ENCODE data around the gene NMNAT2.
A peak's percentile ranks its signal among the peaks of the same experiment; 100 is the strongest.

Gene NMNAT2

GRCh38 chr1:183330335-183330734 lies 87.8 kb downstream of the NMNAT2 start:
- peak overlapping the region; percentile 59 for H3K56ac ChIP-seq (ENCODE audit: low read length)
- whole genome bisulfite sequencing (ENCODE audit: extremely low coverage, insufficient coverage, low lambda C conversion rate): no CpG with 5 or more reads among the region's 4 CpGs
- H2BK120ac ChIP-seq (ENCODE audit: low read depth, low read length): no peak overlapping the region

DNA sequence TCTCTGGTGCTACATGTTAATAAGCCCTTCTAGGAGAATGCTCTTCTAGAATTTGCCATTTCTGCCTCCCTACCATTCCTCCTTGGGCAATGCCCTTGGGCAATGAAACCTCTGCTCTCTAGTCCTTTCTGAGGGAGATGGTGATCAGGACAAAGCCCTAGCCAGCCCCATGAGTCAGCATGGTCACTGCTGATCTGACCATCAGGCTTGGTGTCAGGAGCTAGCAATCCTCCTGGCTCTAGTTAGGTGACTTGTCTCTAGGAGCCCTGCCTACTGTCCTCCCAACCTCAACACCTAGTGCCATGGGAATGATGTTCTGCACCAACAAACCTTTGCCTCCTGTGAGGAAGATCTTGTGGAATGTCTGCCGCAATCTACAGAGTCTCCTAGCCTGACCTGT lies 89.8 kb downstream of the NMNAT2 start:
- Histone ChIP-seq H3K36me3 (ENCODE audit: control insufficient read depth, insufficient read depth, low read length) (no peaks in the 10 kb centered on the region), H2AK5ac (ENCODE audit: low read length) (peak overlapping the region; percentile 34), H3K4me1 (ENCODE audit: control insufficient read depth, low read depth, low read length) (peaks cover 11% of the 10 kb centered on the region), H3K79me2 (ENCODE audit: control insufficient read depth, insufficient read depth, low read length) (no peaks in the 10 kb centered on the region), H3K4ac (ENCODE audit: low read depth, low read length) (no peak overlapping the region), H3K79me1 (ENCODE audit: low read length) (no peaks in the 10 kb centered on the region), H3K27me3 (ENCODE audit: insufficient read depth, low read length, poor library complexity) (no peaks in the 10 kb centered on the region), H3K18ac (ENCODE audit: low read length) (no peak overlapping the region), H2BK15ac (replicated peaks; ENCODE audit: low read depth) (no peak overlapping the region), H3K27ac (ENCODE audit: low read depth, low read length) (no peak overlapping the region), H3K9ac (ENCODE audit: low read length) (no peak overlapping the region), H2BK5ac (ENCODE audit: low read length) (no peak overlapping the region), H3K23ac (ENCODE audit: low read length) (no peak overlapping the region), H4K5ac (ENCODE audit: low read length) (no peak overlapping the region), H3K4me2 (ENCODE audit: low read length) (no peak overlapping the region), H4K8ac (ENCODE audit: low read depth, low read length) (no peak overlapping the region), H3K4me3 (ENCODE audit: low read length) (no peak overlapping the region), H3K56ac (ENCODE audit: low read length) (peak overlapping the region; percentile 66), H2BK120ac (ENCODE audit: low read depth, low read length) (no peak overlapping the region)
- WGBS (ENCODE audit: extremely low coverage, insufficient coverage, low lambda C conversion rate): no CpG with 5 or more reads among the region's 1 CpG
- DNase-seq: no peak

More at GRCh38 chr1:183330335-183330734, 87.8 kb downstream of the NMNAT2 start:
- Histone ChIP-seq H3K9ac (ENCODE audit: low read length) (no peak overlapping the region), H3K4me2 (ENCODE audit: low read length) (no peak overlapping the region), H3K36me3 (ENCODE audit: control insufficient read depth, insufficient read depth, low read length) (no peaks in the 10 kb centered on the region), H4K5ac (ENCODE audit: low read length) (no peak overlapping the region), H3K4me1 (ENCODE audit: control insufficient read depth, low read depth, low read length) (peaks cover 8% of the 10 kb centered on the region), H2BK5ac (ENCODE audit: low read length) (peak overlapping the region; percentile 38), H4K8ac (ENCODE audit: low read depth, low read length) (no peak overlapping the region), H2AK5ac (ENCODE audit: low read length) (peak overlapping the region; percentile 15), H3K79me1 (ENCODE audit: low read length) (no peaks in the 10 kb centered on the region), H2BK15ac (replicated peaks; ENCODE audit: low read depth) (no peak overlapping the region), H3K79me2 (ENCODE audit: control insufficient read depth, insufficient read depth, low read length) (no peaks in the 10 kb centered on the region), H3K4ac (ENCODE audit: low read depth, low read length) (peak overlapping the region; percentile 85), H3K27ac (ENCODE audit: low read depth, low read length) (no peak overlapping the region), H3K18ac (ENCODE audit: low read length) (no peak overlapping the region), H3K27me3 (ENCODE audit: insufficient read depth, low read length, poor library complexity) (no peaks in the 10 kb centered on the region), H3K4me3 (ENCODE audit: low read length) (no peak overlapping the region), H3K23ac (ENCODE audit: low read length) (no peak overlapping the region)
- no peak for DNase-seq

DNA sequence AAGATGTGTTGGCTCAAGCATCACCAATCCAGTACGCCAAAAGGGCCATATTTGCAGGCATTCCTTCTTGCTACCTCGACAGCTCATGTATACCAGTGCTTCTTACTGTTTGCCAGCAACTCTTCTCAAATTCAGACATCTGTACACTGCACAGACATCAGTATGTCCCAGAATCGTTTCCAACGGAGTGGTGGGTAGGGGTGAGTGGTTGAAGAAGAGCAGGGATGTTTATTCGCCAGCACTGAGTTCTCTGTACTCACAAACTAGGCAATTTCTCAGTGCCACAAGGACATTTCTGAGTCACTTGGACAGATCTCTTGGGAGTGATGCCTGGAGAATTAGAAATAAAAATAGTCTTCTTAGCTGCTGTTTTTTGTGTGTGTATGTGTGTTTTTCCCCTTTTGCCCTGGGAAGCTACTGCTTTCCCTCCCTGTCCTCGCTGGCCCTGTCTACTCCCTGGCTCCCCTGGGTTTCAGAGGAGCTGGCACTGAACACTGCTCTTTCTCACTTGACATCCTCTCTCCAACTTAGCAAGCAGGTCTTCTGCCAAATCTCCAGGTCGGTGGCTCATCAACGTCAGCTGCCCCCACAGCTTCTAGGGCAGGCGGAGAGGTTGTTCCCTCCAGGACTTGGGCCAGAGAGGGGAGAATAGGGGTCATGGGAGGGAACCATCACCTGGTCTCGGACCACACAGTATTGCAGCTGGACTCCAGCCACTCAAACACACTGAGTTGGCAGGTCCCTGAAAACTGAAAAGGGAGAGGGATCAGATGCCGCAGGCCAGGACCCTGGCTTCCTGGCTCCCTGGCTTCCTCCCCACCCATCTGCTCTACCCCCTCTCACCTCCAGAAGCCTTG lies 90.5 kb downstream of the NMNAT2 start:
- Histone ChIP-seq H3K27ac (ENCODE audit: low read depth, low read length) (no peak overlapping the region), H3K27me3 (ENCODE audit: insufficient read depth, low read length, poor library complexity) (no peaks in the 10 kb centered on the region), H2BK15ac (replicated peaks; ENCODE audit: low read depth) (no peak overlapping the region), H3K9ac (ENCODE audit: low read length) (no peak overlapping the region), H2BK120ac (ENCODE audit: low read depth, low read length) (no peak overlapping the region), H3K4me3 (ENCODE audit: low read length) (no peak overlapping the region), H3K4me1 (ENCODE audit: control insufficient read depth, low read depth, low read length) (peaks cover 11% of the 10 kb centered on the region), H3K4me2 (ENCODE audit: low read length) (no peak overlapping the region), H3K56ac (ENCODE audit: low read length) (peak overlapping the region; percentile 17), H3K4ac (ENCODE audit: low read depth, low read length) (peak overlapping the region; percentile 38), H3K79me2 (ENCODE audit: control insufficient read depth, insufficient read depth, low read length) (no peaks in the 10 kb centered on the region), H3K36me3 (ENCODE audit: control insufficient read depth, insufficient read depth, low read length) (no peaks in the 10 kb centered on the region), H4K8ac (ENCODE audit: low read depth, low read length) (no peak overlapping the region), H4K5ac (ENCODE audit: low read length) (no peak overlapping the region), H2AK5ac (ENCODE audit: low read length) (no peak overlapping the region), H3K23ac (ENCODE audit: low read length) (peak overlapping the region; percentile 16), H3K79me1 (ENCODE audit: low read length) (no peaks in the 10 kb centered on the region), H3K18ac (ENCODE audit: low read length) (no peak overlapping the region), H2BK5ac (ENCODE audit: low read length) (no peak overlapping the region)
- WGBS (ENCODE audit: extremely low coverage, insufficient coverage, low lambda C conversion rate): no CpG with 5 or more reads among the region's 11 CpGs
- no peak for DNase-seq

DNA sequence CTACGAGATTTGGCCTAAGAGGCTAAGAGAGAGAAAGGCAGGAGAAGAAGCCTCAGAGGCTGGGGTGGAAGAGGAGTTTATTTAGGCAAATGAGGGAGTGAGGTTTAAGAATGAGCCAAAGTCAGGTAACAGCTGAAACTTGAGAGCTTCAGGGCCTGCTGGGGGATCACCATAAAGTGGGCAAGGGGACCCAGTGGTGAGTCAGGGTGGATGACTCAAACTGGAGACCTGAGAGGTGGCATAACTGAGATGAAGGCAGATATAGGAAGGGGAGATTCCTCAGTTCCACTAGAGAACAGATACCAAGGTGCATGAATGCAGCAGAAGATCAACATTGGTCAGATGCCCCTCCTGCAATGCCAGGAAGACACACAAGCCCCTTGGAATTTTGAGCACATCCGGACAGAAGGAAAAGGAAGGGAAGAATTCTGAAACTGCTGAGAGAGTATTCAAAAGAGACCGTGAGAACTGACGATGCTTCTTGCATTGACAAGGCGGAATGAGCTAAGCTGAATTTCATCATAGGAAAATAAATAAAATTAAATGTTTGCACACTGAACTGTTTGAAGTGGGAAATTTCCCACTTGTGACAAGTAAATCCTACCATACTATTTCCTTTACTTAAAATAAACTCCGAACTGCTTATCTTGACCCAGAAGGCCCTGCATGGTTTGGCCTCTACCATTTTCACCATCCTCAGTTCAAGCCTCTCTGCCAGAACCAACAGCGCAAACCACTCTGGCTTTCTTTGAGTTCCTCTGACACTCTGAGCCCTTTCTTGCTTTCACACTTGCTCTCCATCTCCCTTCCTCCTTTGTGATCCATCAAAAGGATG lies 94.1 kb downstream of the NMNAT2 start:
- Histone ChIP-seq H4K8ac (ENCODE audit: low read depth, low read length) (no peak overlapping the region), H3K79me1 (ENCODE audit: low read length) (no peaks in the 10 kb centered on the region), H2BK5ac (ENCODE audit: low read length) (no peak overlapping the region), H4K5ac (ENCODE audit: low read length) (no peak overlapping the region), H3K56ac (ENCODE audit: low read length) (peak overlapping the region; percentile 34), H3K23ac (ENCODE audit: low read length) (no peak overlapping the region), H2BK120ac (ENCODE audit: low read depth, low read length) (peak overlapping the region; percentile 19), H3K36me3 (ENCODE audit: control insufficient read depth, insufficient read depth, low read length) (no peaks in the 10 kb centered on the region), H3K18ac (ENCODE audit: low read length) (peak overlapping the region; percentile 25), H3K27ac (ENCODE audit: low read depth, low read length) (no peak overlapping the region), H2AK5ac (ENCODE audit: low read length) (no peak overlapping the region), H3K4me1 (ENCODE audit: control insufficient read depth, low read depth, low read length) (peaks cover 5% of the 10 kb centered on the region), H3K4ac (ENCODE audit: low read depth, low read length) (peak overlapping the region; percentile 43), H3K27me3 (ENCODE audit: insufficient read depth, low read length, poor library complexity) (no peaks in the 10 kb centered on the region), H3K4me2 (ENCODE audit: low read length) (no peak overlapping the region), H2BK15ac (replicated peaks; ENCODE audit: low read depth) (no peak overlapping the region), H3K79me2 (ENCODE audit: control insufficient read depth, insufficient read depth, low read length) (no peaks in the 10 kb centered on the region), H3K4me3 (ENCODE audit: low read length) (no peak overlapping the region), H3K9ac (ENCODE audit: low read length) (peak overlapping the region; percentile 6)
- DNase-seq: peak; percentile 83
- no CpG with 5 or more reads among the region's 7 CpGs for WGBS (ENCODE audit: extremely low coverage, insufficient coverage, low lambda C conversion rate)

GRCh38 chr1:183319606-183320005 lies 98.6 kb downstream of the NMNAT2 start:
- Histone ChIP-seq H3K4me1 (ENCODE audit: control insufficient read depth, low read depth, low read length) (peaks cover 3% of the 10 kb centered on the region), H3K36me3 (ENCODE audit: control insufficient read depth, insufficient read depth, low read length) (no peaks in the 10 kb centered on the region), H3K4me3 (ENCODE audit: low read length) (no peak overlapping the region), H3K23ac (ENCODE audit: low read length) (no peak overlapping the region), H4K5ac (ENCODE audit: low read length) (no peak overlapping the region), H3K18ac (ENCODE audit: low read length) (no peak overlapping the region), H2BK15ac (replicated peaks; ENCODE audit: low read depth) (no peak overlapping the region), H2BK120ac (ENCODE audit: low read depth, low read length) (no peak overlapping the region), H3K9ac (ENCODE audit: low read length) (no peak overlapping the region), H3K56ac (ENCODE audit: low read length) (peak overlapping the region; percentile 45), H2AK5ac (ENCODE audit: low read length) (peak overlapping the region; percentile 53), H4K8ac (ENCODE audit: low read depth, low read length) (no peak overlapping the region), H3K79me1 (ENCODE audit: low read length) (no peaks in the 10 kb centered on the region), H3K27ac (ENCODE audit: low read depth, low read length) (no peak overlapping the region), H3K4ac (ENCODE audit: low read depth, low read length) (no peak overlapping the region), H3K79me2 (ENCODE audit: control insufficient read depth, insufficient read depth, low read length) (no peaks in the 10 kb centered on the region), H3K27me3 (ENCODE audit: insufficient read depth, low read length, poor library complexity) (no peaks in the 10 kb centered on the region), H2BK5ac (ENCODE audit: low read length) (no peak overlapping the region), H3K4me2 (ENCODE audit: low read length) (no peak overlapping the region)
- DNase-seq: no peak
- WGBS (ENCODE audit: extremely low coverage, insufficient coverage, low lambda C conversion rate): no CpG with 5 or more reads among the region's 4 CpGs

Measured in mesendoderm (in vitro differentiated cells).